WTC11 (cell line): Measurements from ENCODE around the gene C9orf50. TPM values are rescaled to one million over a fixed set of nuclear protein-coding genes. Genes with fewer than 3 reads are reported as not detected.

Experiments used
- ATAC-seq: fragments of 200-7000 bp; cut with Tn5 transposase; 2 replicates; pipeline ENCODE4 v1.10.0; 2021; ENCODE audit warnings: mild to moderate bottlenecking, moderate library complexity
- CTCF ChIA-PET: fragments of 300-600 bp; sonication (Branson Sonifier 250); formaldehyde crosslinking; loops from one replicate; lab custom pipeline; 2021; ENCODE audit warnings: antibody characterized with exemption; lab: Charles Lee
- POLR2A ChIA-PET: fragments of 350-600 bp; sonication (Branson Sonifier 250); formaldehyde crosslinking; loops from one replicate; lab custom pipeline; 2021; ENCODE audit warnings: antibody characterized with exemption; lab: Charles Lee
- DNase-seq: peaks from one replicate; pipeline ENCODE4 v3.0.0; 2021; ENCODE audit warnings: low spot score
- H3K27ac Mint-ChIP-seq: 2 replicates; pipeline ENCODE4 v1.8.0; 2021; ENCODE audit warnings: mixed read lengths
- H3K27me3 Mint-ChIP-seq: 2 replicates; pipeline ENCODE4 v1.8.0; 2021; ENCODE audit warnings: low read depth, mild to moderate bottlenecking, moderate library complexity, mixed read lengths
- H3K36me3 Mint-ChIP-seq: 2 replicates; pipeline ENCODE4 v1.8.0; 2021; ENCODE audit warnings: mixed read lengths
- H3K4me1 Mint-ChIP-seq: 2 replicates; pipeline ENCODE4 v1.8.0; 2022; ENCODE audit warnings: mixed read lengths
- H3K4me3 Mint-ChIP-seq: 2 replicates; pipeline ENCODE4 v1.8.0; 2021; ENCODE audit warnings: mild to moderate bottlenecking, moderate library complexity, mixed read lengths
- H3K9me3 Mint-ChIP-seq: 2 replicates; pipeline ENCODE4 v1.8.0; 2021; ENCODE audit warnings: mixed read lengths
- CBFB ChIP-seq: sonication (generic); formaldehyde crosslinking; IDR thresholded peaks from 2 replicates; pipeline ENCODE4 v1.8.1; 2022; ENCODE audit warnings: mild to moderate bottlenecking, low read depth, missing genetic modification reagents
- ELF4 ChIP-seq: sonication (generic); formaldehyde crosslinking; IDR thresholded peaks from 2 replicates; pipeline ENCODE4 v1.8.1; 2022; ENCODE audit warnings: low read depth, mild to moderate bottlenecking, moderate library complexity, missing genetic modification reagents
- ERG ChIP-seq: fragments of 250-450 bp; sonication (Bioruptor Pico); IDR thresholded peaks from 2 replicates; pipeline ENCODE4 v1.8.0; 2021; ENCODE audit warnings: mild to moderate bottlenecking
- GABPB1 ChIP-seq: sonication (generic); formaldehyde crosslinking; IDR thresholded peaks from 2 replicates; pipeline ENCODE4 v1.8.1; 2023; ENCODE audit warnings: mild to moderate bottlenecking, missing genetic modification reagents
- GTF2I ChIP-seq: fragments of 250-450 bp; sonication (Bioruptor Pico); conservative IDR thresholded peaks from 2 replicates; pipeline ENCODE4 v1.4.0; 2021; ENCODE audit warnings: mild to moderate bottlenecking
- JAZF1 ChIP-seq: fragments of 250-450 bp; sonication (Bioruptor Pico); IDR thresholded peaks from 2 replicates; pipeline ENCODE4 v1.9.0; 2021; ENCODE audit warnings: moderate library complexity, mild to moderate bottlenecking, inconsistent platforms
- NR1H2 ChIP-seq: sonication (generic); formaldehyde crosslinking; IDR thresholded peaks from 2 replicates; pipeline ENCODE4 v1.9.0; 2021; ENCODE audit warnings: mild to moderate bottlenecking, moderate library complexity, missing genetic modification reagents
- NR2C2 ChIP-seq: sonication (generic); formaldehyde crosslinking; IDR thresholded peaks from 2 replicates; pipeline ENCODE4 v1.8.0; 2022; ENCODE audit warnings: mild to moderate bottlenecking, missing genetic modification reagents
- SP1 ChIP-seq: sonication (generic); formaldehyde crosslinking; conservative IDR thresholded peaks from 2 replicates; pipeline ENCODE4 v1.8.1; 2022; ENCODE audit warnings: missing genetic modification reagents
- TEAD1 ChIP-seq: sonication (generic); formaldehyde crosslinking; IDR thresholded peaks from 2 replicates; pipeline ENCODE4 v1.8.0; 2022; ENCODE audit warnings: mild to moderate bottlenecking, missing genetic modification reagents
- ZBTB21 ChIP-seq: sonication (generic); formaldehyde crosslinking; IDR thresholded peaks from 2 replicates; pipeline ENCODE4 v1.8.1; 2023; ENCODE audit warnings: mild to moderate bottlenecking, missing genetic modification reagents, borderline replicate concordance
- ZNF121 ChIP-seq: sonication (generic); formaldehyde crosslinking; IDR thresholded peaks from 2 replicates; pipeline ENCODE4 v1.8.0; 2023; ENCODE audit warnings: missing genetic modification reagents
- ZNF425 ChIP-seq: fragments of 250-450 bp; sonication (Bioruptor Pico); conservative IDR thresholded peaks from 2 replicates; pipeline ENCODE4 v1.9.0; 2021; ENCODE audit warnings: mild to moderate bottlenecking
- total RNA-seq: library from RNA; stranded (reverse); gene quantifications from 3 replicates; pipeline ENCODE4 v1.2.3, GENCODE V29; 2021
- TF ChIP-seq, protein P1 (sequence below): sonication (generic); formaldehyde crosslinking; conservative IDR thresholded peaks from 2 replicates; pipeline ENCODE4 v1.8.1; 2023; ENCODE audit warnings: mild to moderate bottlenecking, low read depth, missing genetic modification reagents, moderate library complexity
- TF ChIP-seq, protein P2 (sequence below): sonication (generic); formaldehyde crosslinking; IDR thresholded peaks from 2 replicates; pipeline ENCODE4 v1.8.1; 2023; ENCODE audit warnings: mild to moderate bottlenecking, moderate library complexity, missing genetic modification reagents
- TF ChIP-seq, protein P3 (sequence below): sonication (generic); formaldehyde crosslinking; conservative IDR thresholded peaks from 2 replicates; pipeline ENCODE4 v1.8.1; 2022; ENCODE audit warnings: mild to moderate bottlenecking, missing genetic modification reagents
- TF ChIP-seq, protein P4 (sequence below): fragments of 250-450 bp; sonication (Bioruptor Pico); IDR thresholded peaks from 2 replicates; pipeline ENCODE4 v1.9.0; 2021; ENCODE audit warnings: mild to moderate bottlenecking, borderline replicate concordance

Gene C9orf50
- total RNA-seq, 1 experiment from 2014 or later: 0.11 TPM

GRCh38 chr9:129583308-129584038, 37.4 kb downstream of the C9orf50 start:
- no peak overlapping the region for H3K27ac Mint-ChIP-seq
- H3K36me3 Mint-ChIP-seq: no peaks in the 10 kb centered on the region
- TF ChIP-seq GABPB1 (CRISPR knock-in tag) (0 out of 2 replicates have a peak, but pooled peaks have one; percentile 63), NR2C2 (CRISPR knock-in tag) (no peak), NR1H2 (CRISPR knock-in tag) (no peak)
- ATAC-seq: no peak
- POLR2A ChIA-PET: interaction anchor here (0.8 to 1.1 kb wide), 2 partner anchors 13 to 393 kb away, joined by 3 to 4 read pairs; no protein-coding TSS in a partner anchor
- no peak for DNase-seq
- H3K9me3 Mint-ChIP-seq: 0 out of 2 replicates have a peak, but pooled peaks cover 4% of the 10 kb centered on the region
- no peak overlapping the region for H3K4me3 Mint-ChIP-seq
- CTCF ChIA-PET: interaction anchor here (0.9 to 1.7 kb wide), 5 partner anchors 10 to 417 kb away, joined by 3 to 9 read pairs (median 6); no protein-coding TSS in a partner anchor
- H3K27me3 Mint-ChIP-seq: peaks cover 3% of the 10 kb centered on the region
- H3K4me1 Mint-ChIP-seq: peaks cover 34% of the 10 kb centered on the region

- TF ChIP-seq ZBTB21 (no peak), NR1H2 (CRISPR knock-in tag) (no peak), NR2C2 (CRISPR knock-in tag) (no peak), ELF4 (CRISPR knock-in tag) (no peak), TEAD1 (no peak), GTF2I (CRISPR knock-in tag) (no peak), CBFB (CRISPR knock-in tag) (no peak), JAZF1 (CRISPR knock-in tag) (no peak), ERG (CRISPR knock-in tag) (no peak), ZNF425 (CRISPR knock-in tag) (no peak), GABPB1 (CRISPR knock-in tag) (no peak), SP1 (CRISPR knock-in tag) (no peak), ZNF121 (CRISPR knock-in tag) (no peak)
- TF ChIP-seq, protein P1, sequence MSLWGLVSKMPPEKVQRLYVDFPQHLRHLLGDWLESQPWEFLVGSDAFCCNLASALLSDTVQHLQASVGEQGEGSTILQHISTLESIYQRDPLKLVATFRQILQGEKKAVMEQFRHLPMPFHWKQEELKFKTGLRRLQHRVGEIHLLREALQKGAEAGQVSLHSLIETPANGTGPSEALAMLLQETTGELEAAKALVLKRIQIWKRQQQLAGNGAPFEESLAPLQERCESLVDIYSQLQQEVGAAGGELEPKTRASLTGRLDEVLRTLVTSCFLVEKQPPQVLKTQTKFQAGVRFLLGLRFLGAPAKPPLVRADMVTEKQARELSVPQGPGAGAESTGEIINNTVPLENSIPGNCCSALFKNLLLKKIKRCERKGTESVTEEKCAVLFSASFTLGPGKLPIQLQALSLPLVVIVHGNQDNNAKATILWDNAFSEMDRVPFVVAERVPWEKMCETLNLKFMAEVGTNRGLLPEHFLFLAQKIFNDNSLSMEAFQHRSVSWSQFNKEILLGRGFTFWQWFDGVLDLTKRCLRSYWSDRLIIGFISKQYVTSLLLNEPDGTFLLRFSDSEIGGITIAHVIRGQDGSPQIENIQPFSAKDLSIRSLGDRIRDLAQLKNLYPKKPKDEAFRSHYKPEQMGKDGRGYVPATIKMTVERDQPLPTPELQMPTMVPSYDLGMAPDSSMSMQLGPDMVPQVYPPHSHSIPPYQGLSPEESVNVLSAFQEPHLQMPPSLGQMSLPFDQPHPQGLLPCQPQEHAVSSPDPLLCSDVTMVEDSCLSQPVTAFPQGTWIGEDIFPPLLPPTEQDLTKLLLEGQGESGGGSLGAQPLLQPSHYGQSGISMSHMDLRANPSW (CRISPR knock-in tag): no peak
- TF ChIP-seq, protein P2, sequence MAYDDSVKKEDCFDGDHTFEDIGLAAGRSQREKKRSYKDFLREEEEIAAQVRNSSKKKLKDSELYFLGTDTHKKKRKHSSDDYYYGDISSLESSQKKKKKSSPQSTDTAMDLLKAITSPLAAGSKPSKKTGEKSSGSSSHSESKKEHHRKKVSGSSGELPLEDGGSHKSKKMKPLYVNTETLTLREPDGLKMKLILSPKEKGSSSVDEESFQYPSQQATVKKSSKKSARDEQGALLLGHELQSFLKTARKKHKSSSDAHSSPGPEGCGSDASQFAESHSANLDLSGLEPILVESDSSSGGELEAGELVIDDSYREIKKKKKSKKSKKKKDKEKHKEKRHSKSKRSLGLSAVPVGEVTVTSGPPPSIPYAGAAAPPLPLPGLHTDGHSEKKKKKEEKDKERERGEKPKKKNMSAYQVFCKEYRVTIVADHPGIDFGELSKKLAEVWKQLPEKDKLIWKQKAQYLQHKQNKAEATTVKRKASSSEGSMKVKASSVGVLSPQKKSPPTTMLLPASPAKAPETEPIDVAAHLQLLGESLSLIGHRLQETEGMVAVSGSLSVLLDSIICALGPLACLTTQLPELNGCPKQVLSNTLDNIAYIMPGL (CRISPR knock-in tag): no peak
- TF ChIP-seq, protein P3, sequence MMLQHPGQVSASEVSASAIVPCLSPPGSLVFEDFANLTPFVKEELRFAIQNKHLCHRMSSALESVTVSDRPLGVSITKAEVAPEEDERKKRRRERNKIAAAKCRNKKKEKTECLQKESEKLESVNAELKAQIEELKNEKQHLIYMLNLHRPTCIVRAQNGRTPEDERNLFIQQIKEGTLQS: no peak
- TF ChIP-seq, protein P4, sequence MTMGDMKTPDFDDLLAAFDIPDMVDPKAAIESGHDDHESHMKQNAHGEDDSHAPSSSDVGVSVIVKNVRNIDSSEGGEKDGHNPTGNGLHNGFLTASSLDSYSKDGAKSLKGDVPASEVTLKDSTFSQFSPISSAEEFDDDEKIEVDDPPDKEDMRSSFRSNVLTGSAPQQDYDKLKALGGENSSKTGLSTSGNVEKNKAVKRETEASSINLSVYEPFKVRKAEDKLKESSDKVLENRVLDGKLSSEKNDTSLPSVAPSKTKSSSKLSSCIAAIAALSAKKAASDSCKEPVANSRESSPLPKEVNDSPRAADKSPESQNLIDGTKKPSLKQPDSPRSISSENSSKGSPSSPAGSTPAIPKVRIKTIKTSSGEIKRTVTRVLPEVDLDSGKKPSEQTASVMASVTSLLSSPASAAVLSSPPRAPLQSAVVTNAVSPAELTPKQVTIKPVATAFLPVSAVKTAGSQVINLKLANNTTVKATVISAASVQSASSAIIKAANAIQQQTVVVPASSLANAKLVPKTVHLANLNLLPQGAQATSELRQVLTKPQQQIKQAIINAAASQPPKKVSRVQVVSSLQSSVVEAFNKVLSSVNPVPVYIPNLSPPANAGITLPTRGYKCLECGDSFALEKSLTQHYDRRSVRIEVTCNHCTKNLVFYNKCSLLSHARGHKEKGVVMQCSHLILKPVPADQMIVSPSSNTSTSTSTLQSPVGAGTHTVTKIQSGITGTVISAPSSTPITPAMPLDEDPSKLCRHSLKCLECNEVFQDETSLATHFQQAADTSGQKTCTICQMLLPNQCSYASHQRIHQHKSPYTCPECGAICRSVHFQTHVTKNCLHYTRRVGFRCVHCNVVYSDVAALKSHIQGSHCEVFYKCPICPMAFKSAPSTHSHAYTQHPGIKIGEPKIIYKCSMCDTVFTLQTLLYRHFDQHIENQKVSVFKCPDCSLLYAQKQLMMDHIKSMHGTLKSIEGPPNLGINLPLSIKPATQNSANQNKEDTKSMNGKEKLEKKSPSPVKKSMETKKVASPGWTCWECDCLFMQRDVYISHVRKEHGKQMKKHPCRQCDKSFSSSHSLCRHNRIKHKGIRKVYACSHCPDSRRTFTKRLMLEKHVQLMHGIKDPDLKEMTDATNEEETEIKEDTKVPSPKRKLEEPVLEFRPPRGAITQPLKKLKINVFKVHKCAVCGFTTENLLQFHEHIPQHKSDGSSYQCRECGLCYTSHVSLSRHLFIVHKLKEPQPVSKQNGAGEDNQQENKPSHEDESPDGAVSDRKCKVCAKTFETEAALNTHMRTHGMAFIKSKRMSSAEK (CRISPR knock-in tag): no peak
- H3K27me3 Mint-ChIP-seq: no peaks in the 10 kb centered on the region; the same call in 1 of the 2 replicates
- H3K9me3 Mint-ChIP-seq: 0 out of 2 replicates have a peak, but pooled peaks cover 4% of the 10 kb centered on the region
- no peak overlapping the region for H3K27ac Mint-ChIP-seq
- CTCF ChIA-PET: interaction anchor here (1.0 to 1.7 kb wide), 2 partner anchors 13 to 416 kb away, joined by 3 to 9 read pairs; no protein-coding TSS in a partner anchor
- no peaks in the 10 kb centered on the region for H3K36me3 Mint-ChIP-seq
- POLR2A ChIA-PET: no interaction called here
- DNase-seq (no peak), ATAC-seq (no peak)
- no peak overlapping the region for H3K4me3 Mint-ChIP-seq
- H3K4me1 Mint-ChIP-seq: peaks cover 30% of the 10 kb centered on the region
Measured at GRCh38 chr9:129582855-129583254, 38.0 kb downstream of the C9orf50 start.
